NCI-H146 treated with DMSO at 0.1 percent for 48 hours (cell line): ENCODE results near the gene MX2.

ENCODE experiments used
- DNase-seq: peaks from one replicate; lab custom pipeline; 2025; ENCODE audit not compliant: unreplicated experiment; lab: John Stamatoyannopoulos, UW

Gene MX2

DNA sequence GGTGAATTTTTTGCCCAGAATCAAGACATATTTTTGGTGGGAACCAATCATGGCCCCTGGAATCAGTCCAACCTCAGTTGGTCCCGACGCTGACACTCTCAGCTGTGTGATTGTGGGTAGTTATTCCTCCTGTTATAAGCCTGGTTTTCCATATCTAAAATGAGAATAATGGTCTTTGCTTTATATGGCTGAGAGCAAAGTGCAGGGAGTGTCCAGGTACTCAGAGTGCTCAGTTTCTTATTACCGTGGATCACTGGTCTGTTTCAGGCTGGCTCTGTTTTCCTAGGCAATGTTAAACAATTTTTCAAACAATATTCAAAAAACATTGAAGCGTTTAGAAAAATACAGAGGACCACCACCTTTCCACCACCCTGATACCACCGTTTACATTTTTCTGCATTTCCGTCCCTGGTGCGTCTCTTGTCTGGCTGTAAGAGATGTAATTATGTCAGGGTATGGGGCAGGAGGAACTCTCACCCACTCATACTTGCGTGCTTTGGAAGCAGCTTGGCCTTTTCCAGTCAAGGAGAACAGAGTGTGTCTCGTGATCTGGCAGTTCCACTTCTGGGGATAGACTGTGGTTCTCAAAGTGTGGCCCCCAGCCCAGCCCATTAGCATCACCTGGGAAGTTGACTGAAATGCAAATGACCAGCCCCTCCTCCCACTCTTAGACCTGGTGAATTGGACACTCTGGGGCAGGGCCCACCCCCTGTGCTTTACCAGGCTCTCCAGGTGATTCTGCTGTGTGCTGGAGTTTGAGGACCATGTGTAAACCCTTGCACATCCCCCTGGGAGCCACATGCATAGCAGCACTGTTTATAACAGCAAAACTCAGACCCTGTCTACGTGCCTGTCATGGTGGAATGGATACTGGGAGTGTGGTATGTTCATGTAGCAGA lies 71.0 kb downstream of the MX2 start:
- no peak for DNase-seq

DNA sequence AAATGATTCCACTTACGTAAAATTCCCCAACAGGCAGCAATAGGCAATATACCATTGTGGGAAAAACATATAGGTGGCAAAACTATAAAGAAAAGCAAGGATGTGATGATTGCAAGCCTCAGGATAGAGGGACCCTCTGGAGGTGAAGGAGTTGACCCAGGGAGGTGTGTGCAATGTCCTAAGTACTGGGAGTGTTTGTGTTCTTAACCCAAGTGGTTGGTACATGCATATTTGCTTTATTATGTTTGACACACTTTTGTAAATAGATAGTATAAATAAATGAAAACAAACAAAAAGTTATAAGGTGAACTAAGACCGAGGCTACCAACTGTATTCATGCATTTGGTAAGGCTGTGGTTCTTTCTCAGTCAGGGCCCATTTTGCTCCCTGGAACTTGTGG lies 71.7 kb downstream of the MX2 start:
- no peak for DNase-seq

DNA sequence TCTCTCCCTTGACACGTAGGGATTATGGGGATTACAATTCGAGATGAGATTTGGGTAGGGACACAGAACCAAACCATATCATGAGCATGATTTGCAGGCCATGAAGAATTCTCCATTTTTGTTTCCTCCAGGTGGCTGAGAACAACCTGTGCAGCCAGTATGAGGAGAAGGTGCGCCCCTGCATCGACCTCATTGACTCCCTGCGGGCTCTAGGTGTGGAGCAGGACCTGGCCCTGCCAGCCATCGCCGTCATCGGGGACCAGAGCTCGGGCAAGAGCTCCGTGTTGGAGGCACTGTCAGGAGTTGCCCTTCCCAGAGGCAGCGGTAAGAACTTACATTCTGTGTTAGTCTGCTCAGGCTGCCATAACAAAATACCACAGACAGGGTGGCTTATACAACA lies 73.9 kb downstream of the MX2 start:
- no peak for DNase-seq

DNA sequence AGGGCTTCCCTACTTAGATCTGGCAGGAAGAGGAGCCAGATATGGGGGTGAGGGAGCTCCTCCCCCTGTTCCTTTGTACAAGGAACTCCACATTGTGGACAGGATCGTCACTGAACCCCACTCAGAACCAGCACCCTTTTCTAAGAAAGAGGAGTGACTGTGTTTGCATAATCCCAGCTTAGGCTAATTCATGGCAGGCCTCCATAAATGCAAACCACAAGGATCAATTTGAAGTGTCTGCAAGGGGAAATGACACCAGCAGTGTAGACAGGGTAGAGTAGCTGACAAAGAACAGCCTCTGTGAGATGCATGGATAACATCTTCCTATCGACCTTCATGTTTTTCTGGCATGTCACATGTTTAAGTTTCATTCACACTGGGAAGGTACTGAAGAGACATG lies 75.9 kb downstream of the MX2 start:
- no peak for DNase-seq

DNA sequence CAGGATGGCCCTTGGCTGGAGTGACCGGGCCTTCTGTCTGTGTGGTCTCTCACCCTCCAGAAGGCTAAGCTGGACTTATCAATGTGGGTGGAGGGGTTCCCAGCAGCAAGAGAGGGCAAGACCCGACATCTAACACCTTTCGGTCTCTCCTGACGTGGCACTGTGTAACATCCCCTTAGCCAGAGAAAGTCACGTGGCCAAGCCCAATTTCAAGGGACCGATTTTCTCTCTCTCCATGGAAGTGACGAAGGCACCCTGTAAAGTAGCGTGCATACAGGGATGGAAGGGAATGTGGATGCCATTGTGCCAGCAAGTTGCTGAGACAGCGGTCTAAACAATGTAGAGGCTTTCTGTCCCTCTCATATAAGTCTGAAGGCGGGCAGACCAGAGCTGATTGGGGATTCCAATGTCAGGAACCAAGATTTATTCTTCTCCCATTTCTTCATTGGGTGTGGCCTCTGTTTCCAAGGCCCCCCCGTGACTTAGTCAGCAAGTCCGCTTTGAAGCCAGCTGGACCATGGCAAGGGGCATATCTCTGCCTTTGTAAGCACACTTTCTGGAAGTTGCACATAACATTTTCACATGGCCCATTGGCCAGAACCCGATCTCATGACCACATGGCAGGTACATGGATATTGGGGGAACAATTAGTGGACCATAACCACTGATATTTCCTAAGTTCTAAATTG lies 76.7 kb downstream of the MX2 start:
- DNase-seq: no peak

DNA sequence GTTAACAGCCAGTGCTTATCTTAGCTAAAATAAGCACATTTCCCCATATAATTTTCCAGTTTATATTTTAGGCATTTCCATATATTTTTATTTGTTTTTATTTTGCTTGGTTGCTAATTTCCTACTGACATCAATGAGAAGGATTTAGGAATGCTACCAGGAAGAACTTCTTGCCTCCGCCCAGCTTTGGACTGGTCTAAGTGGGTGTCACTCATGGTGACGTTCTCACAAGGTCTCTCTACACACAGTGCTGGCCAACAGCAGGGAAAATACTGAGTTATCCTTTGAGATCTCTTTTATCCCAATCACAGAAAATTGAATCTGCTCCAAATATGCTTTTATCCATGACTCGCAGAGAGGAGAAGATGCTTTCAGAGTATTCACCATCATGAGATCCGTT lies 77.4 kb downstream of the MX2 start:
- no peak for DNase-seq

DNA sequence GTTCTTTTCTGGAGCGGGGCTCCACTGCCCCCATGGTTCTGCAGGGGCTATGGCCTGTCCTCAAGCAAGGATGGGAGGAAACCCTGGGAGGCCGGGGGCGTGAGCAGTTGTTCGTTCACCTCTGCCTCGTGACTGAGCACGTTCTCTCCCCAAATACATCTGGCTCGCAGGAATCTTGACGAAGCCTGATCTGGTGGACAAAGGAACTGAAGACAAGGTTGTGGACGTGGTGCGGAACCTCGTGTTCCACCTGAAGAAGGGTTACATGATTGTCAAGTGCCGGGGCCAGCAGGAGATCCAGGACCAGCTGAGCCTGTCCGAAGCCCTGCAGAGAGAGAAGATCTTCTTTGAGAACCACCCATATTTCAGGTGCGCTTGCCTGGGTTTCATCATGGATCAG lies 79.7 kb downstream of the MX2 start:
- DNase-seq: no peak

DNA sequence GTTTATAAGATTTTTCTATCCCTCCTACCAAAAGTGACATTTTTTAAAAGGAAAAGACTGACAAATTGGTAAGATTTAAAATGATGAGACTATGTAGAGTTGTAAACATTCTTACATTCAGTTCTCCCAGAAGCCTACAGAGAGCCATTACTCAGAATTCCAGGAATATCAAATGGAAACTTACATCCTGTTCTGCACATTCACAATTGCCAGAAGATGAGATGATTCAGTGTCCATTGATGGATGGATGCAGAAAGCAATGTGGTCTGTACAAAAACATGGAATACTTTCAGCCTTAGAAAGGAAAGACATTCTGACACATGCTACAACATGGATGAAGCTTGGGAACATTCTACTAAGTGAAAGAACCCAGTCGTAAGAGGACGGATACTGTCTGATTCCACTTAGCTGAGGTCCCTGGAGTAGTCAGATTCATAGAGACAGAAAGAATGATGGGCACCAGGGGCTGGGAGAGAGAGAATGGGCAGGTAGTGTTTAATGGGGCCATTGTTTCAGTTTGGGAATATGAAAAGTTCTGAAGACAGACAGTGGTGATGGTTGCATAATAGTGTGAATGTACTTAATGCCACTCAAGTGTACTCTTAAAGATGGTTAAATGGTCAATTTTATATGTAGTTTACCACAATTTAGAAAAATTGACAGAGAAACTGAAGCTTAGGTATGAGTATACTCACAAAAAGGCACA lies 80.8 kb downstream of the MX2 start:
- no peak for DNase-seq

DNA sequence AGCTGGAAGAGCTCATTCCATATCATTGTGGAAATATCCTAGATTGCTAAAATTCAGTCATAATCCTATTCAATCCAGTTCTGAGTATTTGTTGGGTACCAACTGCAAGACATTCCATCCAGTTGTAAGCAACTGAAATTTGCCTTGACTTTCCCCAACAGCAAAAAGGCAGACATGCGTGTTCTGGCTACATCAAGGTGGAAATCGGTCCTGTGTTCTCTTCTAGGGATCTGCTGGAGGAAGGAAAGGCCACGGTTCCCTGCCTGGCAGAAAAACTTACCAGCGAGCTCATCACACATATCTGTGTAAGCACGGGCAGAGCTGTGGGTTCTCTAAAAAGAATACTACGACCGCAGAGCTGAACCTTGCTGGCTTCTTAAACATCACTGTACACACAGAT lies 81.7 kb downstream of the MX2 start:
- no peak for DNase-seq

DNA sequence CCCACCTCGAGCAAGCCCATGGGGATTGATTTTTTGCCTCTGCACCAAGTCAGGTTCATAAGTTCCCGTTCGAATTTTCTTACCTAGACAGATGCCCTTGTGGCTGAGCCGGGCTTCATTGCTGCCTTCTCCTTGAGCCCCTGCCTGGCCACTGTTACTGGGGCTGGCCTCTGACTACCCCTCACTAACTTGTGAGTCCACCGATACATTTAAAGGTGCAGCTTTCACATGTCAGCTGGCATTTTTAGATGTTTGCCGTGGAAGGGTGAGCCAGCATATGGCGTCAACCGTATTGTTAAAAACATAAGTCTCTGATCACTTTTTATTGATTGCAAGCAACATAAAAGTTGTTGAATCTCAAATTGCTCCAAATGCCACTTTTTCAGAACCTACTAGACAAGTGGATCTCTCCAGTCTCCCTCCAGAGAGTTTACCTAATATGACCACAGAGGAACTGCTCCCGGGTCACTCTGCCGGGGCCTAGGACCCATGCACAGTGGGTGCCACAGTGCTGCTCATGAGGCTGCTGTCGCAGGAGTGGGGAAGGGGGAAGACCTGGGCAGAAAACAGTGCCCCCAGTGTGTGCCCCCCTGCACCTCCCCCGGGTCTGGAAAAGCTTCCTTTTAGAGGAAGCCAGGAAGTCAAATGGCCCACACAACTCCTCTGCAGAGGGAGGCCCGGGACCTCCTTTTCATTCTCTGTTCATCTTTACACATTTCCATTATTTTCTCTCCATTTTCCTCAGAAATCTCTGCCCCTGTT lies 83.1 kb downstream of the MX2 start:
- no peak for DNase-seq

DNA sequence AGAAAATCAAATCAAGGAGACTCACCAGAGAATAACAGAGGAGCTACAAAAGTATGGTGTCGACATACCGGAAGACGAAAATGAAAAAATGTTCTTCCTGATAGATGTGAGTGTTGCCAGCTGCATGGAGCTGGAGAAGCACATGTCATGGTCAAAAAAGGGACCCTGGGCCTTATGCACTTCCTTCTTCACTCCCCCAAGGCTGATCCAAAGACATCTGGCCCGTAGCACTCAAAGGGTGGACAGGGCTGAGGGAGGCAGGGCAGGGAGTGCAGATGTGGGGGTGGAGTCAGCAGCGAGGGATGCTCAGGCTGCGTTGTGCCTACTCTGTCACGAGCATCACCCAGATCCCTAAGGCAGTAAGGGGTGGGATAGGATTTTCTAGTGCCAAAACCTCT lies 83.6 kb downstream of the MX2 start:
- no peak for DNase-seq

DNA sequence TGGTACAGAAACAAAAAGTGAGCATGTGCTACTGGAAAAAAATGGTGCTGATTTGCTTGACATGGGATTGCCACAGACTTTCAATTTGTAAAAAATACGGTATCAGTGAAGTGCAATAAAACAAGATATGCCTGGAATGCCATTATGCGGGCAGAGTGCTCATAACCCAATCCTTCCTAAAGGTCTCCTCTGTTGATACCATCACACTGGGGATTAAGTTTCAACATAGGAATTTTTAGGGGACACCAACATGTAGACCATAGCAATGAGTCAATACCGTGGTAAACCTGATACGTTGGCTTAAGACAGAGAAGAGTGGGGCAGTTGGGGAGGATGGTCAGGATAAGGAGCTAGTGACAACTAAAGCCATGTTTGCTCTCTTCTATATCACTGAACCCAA lies 84.8 kb downstream of the MX2 start:
- DNase-seq: no peak

DNA sequence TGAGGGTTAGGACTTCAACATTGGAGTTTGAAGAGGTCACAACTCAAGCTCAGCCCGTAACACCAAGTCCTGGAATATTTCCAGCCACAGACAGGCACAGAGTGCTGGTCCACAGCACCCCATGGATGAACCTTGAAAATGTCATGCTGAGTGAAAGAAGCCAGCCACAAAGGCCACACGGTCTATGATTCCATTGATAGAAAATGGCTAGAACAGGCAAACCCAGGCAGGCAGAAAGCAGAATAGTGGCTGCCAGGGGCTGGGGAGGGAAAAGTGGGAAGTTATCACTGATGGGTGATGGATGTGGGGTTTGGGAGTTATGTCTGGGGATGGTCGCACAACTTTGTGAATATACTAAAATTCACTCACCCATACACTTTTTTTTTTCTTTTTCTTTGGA lies 85.5 kb downstream of the MX2 start:
- DNase-seq: no peak

DNA sequence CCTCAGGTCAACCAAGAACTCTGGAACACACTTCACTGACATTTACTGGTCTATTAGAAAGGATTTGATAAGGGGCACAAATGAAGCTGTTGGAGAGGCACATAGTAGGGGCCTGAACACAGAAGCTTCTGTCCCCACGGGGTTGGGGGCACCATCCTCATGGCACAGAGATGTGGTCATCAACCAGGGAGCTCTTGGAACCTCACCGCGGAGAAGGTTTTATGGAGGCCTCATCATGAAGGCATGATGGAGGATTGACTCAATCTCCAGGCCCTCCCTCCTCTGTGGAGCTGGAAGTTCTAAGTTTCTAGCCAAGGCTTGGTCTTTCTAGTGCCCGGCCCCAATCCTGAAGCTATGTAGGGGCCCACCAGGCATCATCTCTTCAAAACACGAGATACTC lies 87.8 kb downstream of the MX2 start:
- no peak for DNase-seq

DNA sequence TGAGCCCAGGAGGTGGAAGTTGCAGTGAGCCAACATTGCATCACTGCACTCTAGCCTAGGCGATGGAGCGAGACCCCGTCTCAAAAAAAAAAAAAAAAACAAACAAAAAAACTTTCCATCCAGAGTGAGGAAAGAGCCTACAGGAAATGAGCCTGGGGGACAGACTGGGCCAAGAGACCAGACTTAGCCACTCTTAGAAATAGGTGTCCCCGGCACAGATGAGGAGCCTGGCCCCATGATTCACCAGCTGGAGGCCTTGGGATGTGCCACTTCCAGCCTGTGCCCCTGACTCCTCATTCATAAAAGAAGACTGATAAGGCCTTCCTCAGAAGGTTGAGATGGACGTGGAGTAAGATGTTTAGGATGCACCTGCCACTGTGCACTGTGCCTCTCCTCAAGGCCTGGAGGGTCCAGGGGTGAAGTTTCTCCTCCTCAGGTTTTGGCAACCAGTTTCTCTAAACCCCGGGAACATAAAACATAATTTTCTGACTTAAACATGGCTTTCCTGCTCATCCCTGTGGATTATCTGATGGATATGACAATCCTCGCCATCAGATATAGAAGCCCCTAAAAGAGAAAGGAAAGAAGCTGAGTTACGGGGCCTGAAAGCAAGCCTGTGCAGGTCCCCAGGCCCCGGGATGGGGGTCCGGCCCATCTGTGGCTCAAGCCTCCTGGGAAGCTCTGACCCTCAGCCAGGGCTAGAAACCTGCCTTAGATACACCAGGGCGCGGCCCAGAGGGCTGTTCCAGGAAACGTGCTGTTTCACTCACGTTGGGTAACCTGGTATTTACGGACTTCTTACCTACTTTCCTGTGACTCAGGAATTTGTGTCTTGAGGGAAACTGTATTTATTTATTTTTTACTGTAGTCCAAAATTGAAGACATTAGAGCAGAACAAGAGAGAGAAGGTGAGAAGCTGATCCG lies 90.2 kb downstream of the MX2 start:
- no peak for DNase-seq

DNA sequence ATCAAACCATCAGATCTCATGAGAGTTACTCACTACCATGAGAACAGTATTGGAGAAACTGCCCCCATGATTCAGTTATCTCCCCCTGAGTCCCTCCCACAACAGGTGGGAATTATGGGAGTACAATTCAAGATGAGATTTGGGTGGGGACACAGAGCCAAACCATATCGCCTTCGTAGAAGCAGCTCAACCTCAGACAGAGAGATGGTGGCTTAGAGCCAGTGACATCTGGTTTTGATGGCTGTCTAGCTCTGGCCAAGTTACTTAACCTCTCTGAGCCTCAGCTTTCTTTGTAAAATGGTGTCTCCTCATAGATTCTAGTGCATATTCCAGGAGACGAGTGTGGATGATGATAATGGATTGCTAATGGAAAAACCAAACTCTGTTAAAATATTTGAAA lies 91.4 kb downstream of the MX2 start:
- no peak for DNase-seq

DNA sequence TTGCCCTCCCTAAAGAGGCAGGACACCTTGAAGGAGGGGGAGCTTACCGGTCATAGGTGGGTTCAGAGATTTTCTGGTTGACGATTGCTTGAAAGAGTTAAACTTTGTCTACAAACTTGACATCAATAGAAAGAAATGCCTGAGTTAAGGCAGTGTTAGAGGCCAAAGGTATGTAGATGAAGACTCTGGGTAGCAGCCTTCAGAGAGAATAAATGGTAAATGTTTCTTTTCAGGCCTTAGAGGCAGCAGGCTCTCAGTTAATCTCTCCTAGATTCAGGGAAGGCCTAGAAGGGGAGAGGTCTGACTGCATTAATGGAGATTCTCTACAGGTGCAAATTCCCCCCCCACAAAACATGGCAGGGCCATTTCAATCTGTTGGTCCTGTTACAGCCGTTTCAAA lies 91.9 kb downstream of the MX2 start:
- no peak for DNase-seq

DNA sequence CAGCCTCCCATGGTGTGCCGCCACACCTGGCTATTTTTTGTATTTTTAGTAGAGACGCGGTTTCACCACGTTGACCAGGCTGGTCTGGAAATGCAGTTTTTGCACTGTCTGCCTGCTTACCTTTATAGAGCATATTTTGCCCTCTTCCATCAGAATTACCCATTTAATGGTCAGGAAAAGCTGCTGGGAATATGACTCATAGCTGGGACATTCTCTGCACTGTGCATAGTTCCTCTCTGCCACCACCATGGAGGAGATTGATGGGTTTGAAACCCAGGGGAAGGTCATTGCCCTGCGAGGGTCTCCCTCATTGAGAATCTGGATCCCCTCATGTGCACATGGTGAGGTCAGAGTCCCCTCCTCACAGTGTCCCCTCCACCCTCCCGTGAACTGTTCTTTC lies 96.3 kb downstream of the MX2 start:
- DNase-seq: no peak

DNA sequence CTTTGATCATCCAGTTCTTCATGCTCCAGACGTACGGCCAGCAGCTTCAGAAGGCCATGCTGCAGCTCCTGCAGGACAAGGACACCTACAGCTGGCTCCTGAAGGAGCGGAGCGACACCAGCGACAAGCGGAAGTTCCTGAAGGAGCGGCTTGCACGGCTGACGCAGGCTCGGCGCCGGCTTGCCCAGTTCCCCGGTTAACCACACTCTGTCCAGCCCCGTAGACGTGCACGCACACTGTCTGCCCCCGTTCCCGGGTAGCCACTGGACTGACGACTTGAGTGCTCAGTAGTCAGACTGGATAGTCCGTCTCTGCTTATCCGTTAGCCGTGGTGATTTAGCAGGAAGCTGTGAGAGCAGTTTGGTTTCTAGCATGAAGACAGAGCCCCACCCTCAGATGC lies 96.7 kb downstream of the MX2 start:
- no peak for DNase-seq
